Ovary (tissue), 9 donors: ENCODE data around the gene PRMT1. TPM values are rescaled to one million over a fixed set of nuclear protein-coding genes. Genes with fewer than 3 reads are reported as not detected.
A peak's percentile ranks its signal among the peaks of the same experiment; 100 is the strongest.

Experiments used
- DNase-seq, 5 donors: peaks; one replicate each; pipeline ENCODE4 v3.0.0-alpha.2; 2019 to 2020
- H3K27ac ChIP-seq, 2 donors: fragments of 200-600 bp; one replicate each; pipeline versions ENCODE4 v1.5.1 to v1.8.0; 2019 to 2022
- H3K27me3 ChIP-seq: fragments of 200-600 bp; one replicate; pipeline ENCODE4 v1.8.0; 2022
- H3K36me3 ChIP-seq: fragments of 200-600 bp; sonication (generic); one replicate; pipeline ENCODE4 v1.5.1; 2019
- H3K4me1 ChIP-seq: one replicate; pipeline ENCODE4 v1.8.1; 2013; ENCODE audit warnings: mild to moderate bottlenecking, moderate library complexity; ENCODE audit not compliant: insufficient read depth
- H3K4me3 ChIP-seq: fragments of 200-600 bp; sonication (generic); one replicate; pipeline ENCODE4 v1.5.1; 2017
- H3K9me3 ChIP-seq, 2 donors: fragments of 200-600 bp in 1 of 2; sonication (generic) in 1 of 2; one replicate each; pipeline versions ENCODE4 v1.5.1 to v1.8.1; 2013 to 2019; ENCODE audit warnings: mild to moderate bottlenecking in 1 of 2, moderate library complexity in 1 of 2
- EP300 ChIP-seq: sonication (generic); formaldehyde crosslinking; IDR thresholded peaks from one replicate; pipeline ENCODE4 v1.6.1; 2017; ENCODE audit warnings: antibody characterized with exemption
- POLR2A ChIP-seq: fragments of 450-650 bp; IDR thresholded peaks from one replicate; pipeline ENCODE4 v1.6.1; 2017; ENCODE audit warnings: antibody characterized with exemption, mild to moderate bottlenecking, moderate library complexity
- WGBS, 3 donors: extraction: QIAGEN DNeasy Blood & Tissue Kit in 1 of 3; methylation state at CpG; one replicate each; pipeline versions ENCODE4 v1.1.5 to v1.1.7; 2013 to 2017; 5-methylcytosine and 5-hydroxymethylcytosine counted together
- intact Hi-C, 4 donors: fragments of 100-400 bp; cut with DNase I; formaldehyde crosslinking; loops; one replicate each; pipeline versions ENCODE4 v1.11.0 to v1.15.1; 2022 to 2023
- polyA plus RNA-seq, 2 donors: library from polyadenylated mRNA; stranded (reverse); fragments of 200-250 nt in 1 of 2; fragments of 350-450 nt in 1 of 2; fragmentation: Illumina TruSeq in 1 of 2; extraction: RNeasy Lipid Tissue Mini Kit (QIAGEN cat#74804) in 1 of 2; gene quantifications; one replicate each; pipeline ENCODE4 v1.2.3, GENCODE V29; 2013 to 2014
- total RNA-seq, 7 donors: library from RNA; depleted of rRNA in 2 of 7; stranded (reverse); fragments of >200 nt in 2 of 7; fragmentation: NEBNext Ultra II Directional in 3 of 7; extraction: Animal tissue kit (Norgen Biotek cat#: 25700) in 3 of 7; gene quantifications; one replicate each; pipeline versions ENCODE4 v1.1.0 to v1.2.4, GENCODE V29; 2016 to 2023
- TF ChIP-seq, protein P1 (sequence below), 3 donors: fragments of 450-650 bp in 2 of 3; fragments of 200-600 bp in 1 of 3; IDR thresholded peaks; one replicate each; pipeline versions ENCODE4 v1.5.1 to v1.8.0; 2016 to 2022; ENCODE audit warnings: antibody characterized with exemption in 3 of 3, mild to moderate bottlenecking in 1 of 3
- donor health status: DM: no; HTN: no; CAD: no; lungs with moderate emphysema.
- donor health status: DM: no; HTN: no; CAD: no.
- donor health status: Bipolar disorder and iron deficiency.
- donor health status: DM: yes; HTN: yes; CAD: no.
- donor health status: DM: no; HTN: no; CAD: no.
- donor health status: DM: yes; HTN: yes; CAD: no.

The PRMT1 gene
- total and polyA plus RNA-seq, 9 donors = 57.1 to 182 (median 152) TPM

DNA sequence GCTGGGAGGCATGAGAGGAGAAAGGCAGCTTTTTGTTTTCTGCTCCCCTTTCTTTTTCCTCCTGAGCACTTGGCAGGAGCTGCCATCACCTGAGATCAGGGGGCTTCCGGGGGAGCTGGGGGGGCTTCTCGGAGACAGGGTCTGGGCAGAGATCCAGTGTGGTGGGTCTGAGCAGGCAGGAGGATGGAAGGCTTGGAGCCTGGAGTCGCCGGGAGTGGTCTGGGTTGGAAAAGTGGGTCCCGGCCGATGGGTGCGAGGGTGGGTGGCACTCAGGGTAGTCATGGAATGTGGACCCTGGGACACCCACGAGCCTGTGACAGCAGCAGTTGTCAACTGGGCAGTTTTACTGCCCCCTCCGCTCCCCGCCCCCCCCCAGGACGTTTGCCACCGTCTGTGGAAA, 10.1 kb downstream of the PRMT1 start:
- intact Hi-C loops = loop anchor here in 1 of 4 donors (10.0 kb wide), 2 partner anchors 92 to 212 kb away; partner anchors contain the start of genes FLT3LG and PRR12
- peak in 1 of 5 donors; percentile 29 for DNase-seq

DNA sequence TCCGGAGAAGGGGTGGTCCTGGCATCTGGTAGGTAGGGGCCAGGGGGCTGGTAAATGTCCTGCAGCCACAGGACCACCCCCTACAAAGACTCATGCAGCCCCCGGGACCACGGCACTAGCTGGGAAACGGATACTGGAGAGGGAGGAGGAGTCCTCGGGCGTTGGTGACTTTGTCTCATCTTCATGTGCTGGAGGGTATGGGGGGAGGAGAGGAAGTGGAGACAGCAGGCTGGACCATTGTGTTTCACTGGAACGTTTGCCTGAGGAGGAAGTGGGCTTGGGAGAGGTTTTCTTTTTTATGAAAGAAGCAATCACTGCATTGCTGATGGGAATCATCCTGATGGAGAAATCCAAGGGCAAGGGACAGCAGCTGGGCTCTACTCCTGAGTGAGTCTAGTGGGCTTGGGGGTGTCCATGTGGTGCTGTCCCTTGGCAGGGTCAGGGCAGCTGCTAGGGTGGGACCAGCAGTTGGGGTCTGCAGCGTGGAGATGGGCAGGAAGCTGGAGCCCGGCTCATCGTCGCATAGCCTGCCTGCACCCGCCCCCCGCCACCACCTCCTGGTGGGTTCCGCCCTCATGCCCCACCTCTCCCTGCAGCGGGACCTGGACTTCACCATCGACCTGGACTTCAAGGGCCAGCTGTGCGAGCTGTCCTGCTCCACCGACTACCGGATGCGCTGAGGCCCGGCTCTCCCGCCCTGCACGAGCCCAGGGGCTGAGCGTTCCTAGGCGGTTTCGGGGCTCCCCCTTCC, 10.7 kb downstream of the PRMT1 start:
- no peaks in the 10 kb centered on the region for H3K36me3 ChIP-seq
- WGBS, 3 donors = 69 to 74% (median 69%) methylated on average over 23 to 26 of the region's 26 CpGs
- intact Hi-C loops = loop anchor here in 1 of 4 donors (10.0 kb wide), 2 partner anchors 93 to 213 kb away; partner anchors contain the start of genes FLT3LG and PRR12
- DNase-seq = peak in 1 of 5 donors; percentile 24
- TF ChIP-seq, protein P1, sequence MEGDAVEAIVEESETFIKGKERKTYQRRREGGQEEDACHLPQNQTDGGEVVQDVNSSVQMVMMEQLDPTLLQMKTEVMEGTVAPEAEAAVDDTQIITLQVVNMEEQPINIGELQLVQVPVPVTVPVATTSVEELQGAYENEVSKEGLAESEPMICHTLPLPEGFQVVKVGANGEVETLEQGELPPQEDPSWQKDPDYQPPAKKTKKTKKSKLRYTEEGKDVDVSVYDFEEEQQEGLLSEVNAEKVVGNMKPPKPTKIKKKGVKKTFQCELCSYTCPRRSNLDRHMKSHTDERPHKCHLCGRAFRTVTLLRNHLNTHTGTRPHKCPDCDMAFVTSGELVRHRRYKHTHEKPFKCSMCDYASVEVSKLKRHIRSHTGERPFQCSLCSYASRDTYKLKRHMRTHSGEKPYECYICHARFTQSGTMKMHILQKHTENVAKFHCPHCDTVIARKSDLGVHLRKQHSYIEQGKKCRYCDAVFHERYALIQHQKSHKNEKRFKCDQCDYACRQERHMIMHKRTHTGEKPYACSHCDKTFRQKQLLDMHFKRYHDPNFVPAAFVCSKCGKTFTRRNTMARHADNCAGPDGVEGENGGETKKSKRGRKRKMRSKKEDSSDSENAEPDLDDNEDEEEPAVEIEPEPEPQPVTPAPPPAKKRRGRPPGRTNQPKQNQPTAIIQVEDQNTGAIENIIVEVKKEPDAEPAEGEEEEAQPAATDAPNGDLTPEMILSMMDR (IDR thresholded peaks at IDR 0.05) = no peak
- TF ChIP-seq POLR2A = no peak
- no peak for TF ChIP-seq EP300
- H3K4me3 ChIP-seq = no peak overlapping the region
- H3K4me1 ChIP-seq = no peaks in the 10 kb centered on the region
- H3K9me3 ChIP-seq = no peaks in the 10 kb centered on the region
- no peaks in the 10 kb centered on the region for H3K27me3 ChIP-seq
- no peak overlapping the region for H3K27ac ChIP-seq

More for the DNA sequence above, 10.1 kb downstream of the PRMT1 start:
- Histone ChIP-seq H3K27ac (no peak overlapping the region), H3K36me3 (no peaks in the 10 kb centered on the region), H3K27me3 (no peaks in the 10 kb centered on the region), H3K4me1 (no peaks in the 10 kb centered on the region), H3K9me3 (no peaks in the 10 kb centered on the region), H3K4me3 (no peak overlapping the region)
- TF ChIP-seq, protein P1 (IDR thresholded peaks at IDR 0.05) = no peak
- WGBS, 3 donors = 65 to 70% (median 68%) methylated on average over 12 of the region's 12 CpGs

DNA sequence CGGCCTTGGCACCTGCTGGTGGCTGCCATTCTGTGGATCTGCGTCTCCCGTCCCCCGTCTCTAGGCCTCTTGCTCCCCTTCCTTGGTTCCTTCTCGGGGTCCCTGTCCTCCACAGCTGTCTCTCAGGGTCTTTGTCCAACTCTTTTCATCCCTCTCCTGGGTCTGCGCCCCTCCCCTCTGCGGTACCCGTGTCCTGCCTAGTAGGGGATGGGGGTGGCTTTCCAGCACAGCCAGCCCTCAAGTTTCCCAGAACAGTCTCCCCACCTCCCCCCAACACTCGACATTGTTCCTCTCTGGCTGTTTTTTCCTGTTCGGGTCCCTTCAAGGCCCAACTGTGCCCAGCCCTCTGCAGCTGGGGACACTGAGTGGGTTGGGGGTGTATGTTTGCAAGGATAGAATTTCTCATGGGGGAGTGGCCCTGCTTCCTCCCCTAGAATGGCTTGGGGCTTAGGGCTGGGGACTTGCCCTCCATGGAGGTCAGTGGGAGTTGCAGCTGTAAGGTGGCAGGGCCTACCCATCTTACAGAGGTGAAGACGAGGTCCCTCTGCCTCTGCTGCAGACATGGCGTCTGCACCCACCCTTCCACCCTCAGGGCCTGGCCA, 11.6 kb downstream of the PRMT1 start:
- H3K27me3 ChIP-seq = no peaks in the 10 kb centered on the region
- no peak for DNase-seq
- no peaks in the 10 kb centered on the region for H3K9me3 ChIP-seq
- intact Hi-C loops = loop anchor here in 1 of 4 donors (10.0 kb wide), 2 partner anchors 94 to 214 kb away; partner anchors contain the start of genes FLT3LG and PRR12
- H3K4me1 ChIP-seq = no peaks in the 10 kb centered on the region
- H3K27ac ChIP-seq = no peak overlapping the region
- 70 to 78% (median 75%) methylated on average over 12 of the region's 12 CpGs for WGBS, 3 donors
- no peak for TF ChIP-seq POLR2A
- TF ChIP-seq, protein P1 (IDR thresholded peaks at IDR 0.05) = no peak
- no peak for TF ChIP-seq EP300
- no peak overlapping the region for H3K4me3 ChIP-seq
- no peaks in the 10 kb centered on the region for H3K36me3 ChIP-seq

DNA sequence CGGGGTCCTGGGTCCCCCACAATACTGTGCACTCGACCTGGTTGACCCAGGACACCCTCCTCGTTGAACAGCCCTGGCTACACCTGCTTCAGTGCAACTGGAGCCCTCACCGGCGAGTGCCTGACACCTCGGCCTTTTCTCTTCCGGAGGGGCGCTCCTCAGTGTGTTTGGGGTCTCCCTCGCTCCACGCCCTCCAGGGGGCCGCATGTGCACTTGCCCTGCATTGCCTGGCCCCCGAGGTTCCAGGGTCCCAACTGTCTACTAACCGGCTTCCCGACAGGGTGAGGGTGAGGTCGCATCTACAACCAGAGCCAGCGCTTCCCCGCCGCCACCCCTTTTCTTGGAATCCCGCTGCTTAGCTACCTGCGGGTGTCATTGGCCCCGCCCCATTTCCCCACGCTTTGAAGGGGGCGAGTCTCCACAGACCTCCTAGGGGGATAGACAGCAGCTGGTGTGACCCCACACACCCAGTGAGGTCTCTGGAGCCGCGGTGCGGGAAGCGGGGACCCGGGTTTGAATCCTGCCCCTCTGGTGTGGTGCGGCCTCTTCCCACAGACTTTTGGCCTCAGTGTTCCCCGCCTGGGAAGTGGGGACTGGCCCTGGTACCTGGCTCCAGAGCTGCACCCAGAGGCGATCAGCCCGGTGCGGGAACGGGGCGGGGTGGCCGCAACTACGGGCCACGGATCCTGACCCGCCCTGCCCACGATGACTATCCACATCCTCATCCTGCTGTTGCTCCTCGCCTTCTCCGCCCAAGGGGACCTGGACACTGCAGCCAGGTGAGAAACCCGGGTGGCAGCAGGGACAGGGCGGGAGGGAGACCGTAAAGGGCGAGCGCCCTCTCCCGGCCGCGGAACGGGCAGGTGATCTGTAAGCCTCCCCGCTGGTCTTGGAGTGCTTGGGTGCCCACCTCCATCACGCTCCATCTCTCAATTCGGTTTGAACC, 12.3 kb downstream of the PRMT1 start, which contains the start of gene ADM5:
Gene ADM5, plus strand, starts transcription at position 462 of the 946 bp plus-strand sequence. Its CDS starts 244 bp downstream, at position 706.
- Histone ChIP-seq H3K4me3 (peak within 1 kb of the TSS; percentile 39), H3K27ac (peak within 1 kb of the TSS; percentile 8 to 10), H3K4me1 (no peaks in the 10 kb centered on the region), H3K9me3 (no peaks in the 10 kb centered on the region), H3K27me3 (no peaks in the 10 kb centered on the region), H3K36me3 (no peaks in the 10 kb centered on the region)
- intact Hi-C loops = loop anchor here in 1 of 4 donors (2.0 to 10.0 kb wide), 3 partner anchors 67 to 215 kb away; partner anchors contain the start of genes FLT3LG and PRR12
- 24 to 29% (median 26%) methylated on average over 41 to 54 of the region's 54 CpGs for WGBS, 3 donors
- TF ChIP-seq EP300 (no peak), POLR2A (no peak)
- TF ChIP-seq, protein P1 (IDR thresholded peaks at IDR 0.05) = peak in 1 of 3 donors; percentile 32
- DNase-seq = peak in 4 of 5 donors; percentile 57 to 68 (median 62)
